ENCODE results near the gene DYNC2H1.

GRCh38 chr11:103525069-103525468 is 415.8 kb downstream of the DYNC2H1 start:
- no peak for TF ChIP-seq POLR2A (IDR thresholded peaks at IDR 0.05)
- no peak for TF ChIP-seq CTCF (IDR thresholded peaks at IDR 0.05)

All from adrenal gland (tissue), 5 donors.